ENCODE measurements around the gene AHI1.

GRCh38 chr6:135344526-135344925, 153.0 kb downstream of the AHI1 start:
- no peak for TF ChIP-seq CTCF (conservative IDR thresholded peaks at IDR 0.05 in 1 of 2, IDR thresholded peaks at IDR 0.05 in 1 of 2; ENCODE audit: low read depth in 1 of 2, low read length in 2 of 2)
- no peak for TF ChIP-seq EZH2 (IDR thresholded peaks at IDR 0.05; ENCODE audit: low read length, missing control alignments)
